ENCODE data around the gene MUC5AC.

Gene MUC5AC

GRCh38 chr11:1225386-1226225 lies 67.9 kb downstream of the MUC5AC start:
- H3K27me3 ChIP-seq (ENCODE audit: insufficient read depth, low read length), result no peaks in the 10 kb centered on the region
- no peak overlapping the region for H3K4me3 ChIP-seq (ENCODE audit: low read length)
- no peaks in the 10 kb centered on the region for H3K4me1 ChIP-seq (ENCODE audit: insufficient read depth, low read length)
- no peaks in the 10 kb centered on the region for H3K36me3 ChIP-seq (ENCODE audit: insufficient read depth, low read depth, low read length)
- no peak overlapping the region for H3K9ac ChIP-seq (ENCODE audit: low read depth, low read length)
- H3K9me3 ChIP-seq (ENCODE audit: insufficient read depth, low read depth, low read length), result no peaks in the 10 kb centered on the region
- H3K27ac ChIP-seq (ENCODE audit: low read length), result no peak overlapping the region

- Histone ChIP-seq H3K9me3 (ENCODE audit: insufficient read depth, low read depth, low read length) (no peaks in the 10 kb centered on the region), H3K27me3 (ENCODE audit: insufficient read depth, low read length) (no peaks in the 10 kb centered on the region), H3K4me3 (ENCODE audit: low read length) (no peak overlapping the region), H3K27ac (ENCODE audit: low read length) (no peak overlapping the region), H3K4me1 (ENCODE audit: insufficient read depth, low read length) (no peaks in the 10 kb centered on the region), H3K9ac (ENCODE audit: low read depth, low read length) (no peak overlapping the region), H3K36me3 (ENCODE audit: insufficient read depth, low read depth, low read length) (no peaks in the 10 kb centered on the region)
Observed at GRCh38 chr11:1226226-1226985, 68.7 kb downstream of the MUC5AC start.

DNA sequence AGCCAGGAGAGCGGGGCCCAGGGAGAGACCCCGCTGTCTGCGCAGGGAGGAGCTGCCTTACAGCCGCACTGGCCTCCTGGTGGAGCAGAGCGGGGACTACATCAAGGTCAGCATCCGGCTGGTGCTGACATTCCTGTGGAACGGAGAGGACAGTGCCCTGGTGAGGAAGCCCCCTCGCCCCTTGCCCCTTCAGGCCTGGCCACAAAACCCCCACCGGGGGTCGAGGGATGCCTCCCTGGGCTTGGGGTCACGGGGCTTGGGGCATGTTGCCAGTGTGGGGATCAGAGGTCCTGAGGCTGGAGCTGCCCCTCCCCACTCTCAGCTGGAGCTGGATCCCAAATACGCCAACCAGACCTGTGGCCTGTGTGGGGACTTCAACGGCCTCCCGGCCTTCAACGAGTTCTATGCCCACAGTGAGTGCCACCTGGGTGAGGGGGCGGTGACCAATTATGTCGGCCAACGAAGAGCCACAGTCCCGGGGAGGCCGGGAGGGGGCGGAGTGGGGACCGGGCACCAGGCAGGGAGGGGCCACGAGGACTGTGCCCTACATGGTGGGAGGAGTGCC lies 69.3 kb downstream of the MUC5AC start:
- H3K36me3 ChIP-seq (ENCODE audit: insufficient read depth, low read depth, low read length), result no peaks in the 10 kb centered on the region
- H3K9me3 ChIP-seq (ENCODE audit: insufficient read depth, low read depth, low read length), result no peaks in the 10 kb centered on the region
- no peak overlapping the region for H3K27ac ChIP-seq (ENCODE audit: low read length)
- H3K4me3 ChIP-seq (ENCODE audit: low read length), result no peak overlapping the region
- no peaks in the 10 kb centered on the region for H3K4me1 ChIP-seq (ENCODE audit: insufficient read depth, low read length)
- H3K9ac ChIP-seq (ENCODE audit: low read depth, low read length), result no peak overlapping the region
- H3K27me3 ChIP-seq (ENCODE audit: insufficient read depth, low read length), result no peaks in the 10 kb centered on the region

- no peaks in the 10 kb centered on the region for H3K27me3 ChIP-seq (ENCODE audit: insufficient read depth, low read length)
- no peaks in the 10 kb centered on the region for H3K36me3 ChIP-seq (ENCODE audit: insufficient read depth, low read depth, low read length)
- H3K4me3 ChIP-seq (ENCODE audit: low read length), result no peak overlapping the region
- no peak overlapping the region for H3K27ac ChIP-seq (ENCODE audit: low read length)
- no peaks in the 10 kb centered on the region for H3K9me3 ChIP-seq (ENCODE audit: insufficient read depth, low read depth, low read length)
- H3K4me1 ChIP-seq (ENCODE audit: insufficient read depth, low read length), result no peaks in the 10 kb centered on the region
- no peak overlapping the region for H3K9ac ChIP-seq (ENCODE audit: low read depth, low read length)
Observed at GRCh38 chr11:1227551-1228100, 69.9 kb downstream of the MUC5AC start.

DNA sequence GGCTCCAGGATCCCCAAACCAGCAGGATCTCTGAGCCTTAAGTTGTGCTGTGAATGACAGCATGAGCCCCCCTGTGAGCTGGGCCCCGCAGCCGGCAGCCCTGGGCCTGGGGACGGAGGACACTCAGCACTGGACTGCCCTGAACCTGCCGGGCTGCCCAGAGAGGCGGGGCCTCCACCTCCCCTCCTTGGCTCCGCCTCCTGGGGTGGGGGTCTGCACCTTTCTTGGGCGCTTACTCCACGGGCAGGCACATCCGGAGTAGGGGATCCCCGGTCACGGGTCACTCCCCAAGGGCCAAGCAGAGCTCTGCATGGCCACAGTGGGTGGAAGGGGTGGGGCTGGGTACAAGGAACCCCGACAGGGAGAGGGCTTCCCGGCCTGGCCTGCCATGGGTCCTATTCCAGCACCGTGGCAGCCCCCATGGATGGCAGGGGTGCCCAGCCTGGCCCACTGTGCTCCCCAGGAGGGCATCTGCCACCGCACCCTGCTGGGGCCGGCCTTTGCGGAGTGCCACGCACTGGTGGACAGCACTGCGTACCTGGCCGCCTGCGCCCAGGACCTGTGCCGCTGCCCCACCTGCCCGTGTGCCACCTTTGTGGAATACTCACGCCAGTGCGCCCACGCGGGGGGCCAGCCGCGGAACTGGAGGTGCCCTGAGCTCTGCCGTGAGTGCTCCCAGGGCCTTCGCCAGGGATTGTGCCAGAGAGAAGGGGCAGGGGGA lies 70.5 kb downstream of the MUC5AC start:
- Histone ChIP-seq H3K4me1 (ENCODE audit: insufficient read depth, low read length) (no peaks in the 10 kb centered on the region), H3K27me3 (ENCODE audit: insufficient read depth, low read length) (no peaks in the 10 kb centered on the region), H3K27ac (ENCODE audit: low read length) (no peak overlapping the region), H3K9me3 (ENCODE audit: insufficient read depth, low read depth, low read length) (no peaks in the 10 kb centered on the region), H3K9ac (ENCODE audit: low read depth, low read length) (no peak overlapping the region), H3K4me3 (ENCODE audit: low read length) (no peak overlapping the region), H3K36me3 (ENCODE audit: insufficient read depth, low read depth, low read length) (no peaks in the 10 kb centered on the region)

DNA sequence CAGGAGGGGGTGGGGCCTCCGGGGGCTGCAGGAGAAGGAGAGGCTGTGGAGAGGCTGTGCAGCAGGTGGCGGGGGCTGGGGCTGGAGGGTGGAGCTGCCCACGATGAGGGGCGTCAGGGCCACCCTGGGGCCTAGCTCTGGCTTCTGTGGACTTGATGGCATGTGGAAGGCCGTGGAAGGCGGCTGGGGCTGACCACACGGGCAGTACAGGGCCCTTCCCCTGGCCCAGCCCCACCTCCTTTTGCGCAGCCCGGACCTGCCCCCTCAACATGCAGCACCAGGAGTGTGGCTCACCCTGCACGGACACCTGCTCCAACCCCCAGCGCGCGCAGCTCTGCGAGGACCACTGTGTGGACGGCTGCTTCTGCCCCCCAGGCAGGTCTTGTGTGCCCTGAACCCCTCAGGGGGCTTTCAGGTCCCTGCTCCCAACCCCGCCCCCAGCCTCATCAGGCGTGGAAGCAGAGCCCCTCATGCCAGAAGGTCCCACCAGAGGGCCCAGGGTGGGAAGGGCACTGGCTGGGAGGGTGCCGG lies 71.2 kb downstream of the MUC5AC start:
- H3K27me3 ChIP-seq (ENCODE audit: insufficient read depth, low read length), result no peaks in the 10 kb centered on the region
- H3K9me3 ChIP-seq (ENCODE audit: insufficient read depth, low read depth, low read length), result no peaks in the 10 kb centered on the region
- H3K4me3 ChIP-seq (ENCODE audit: low read length), result no peak overlapping the region
- no peak overlapping the region for H3K9ac ChIP-seq (ENCODE audit: low read depth, low read length)
- no peak overlapping the region for H3K27ac ChIP-seq (ENCODE audit: low read length)
- no peaks in the 10 kb centered on the region for H3K36me3 ChIP-seq (ENCODE audit: insufficient read depth, low read depth, low read length)
- no peaks in the 10 kb centered on the region for H3K4me1 ChIP-seq (ENCODE audit: insufficient read depth, low read length)

- H3K9me3 ChIP-seq (ENCODE audit: insufficient read depth, low read depth, low read length), result no peaks in the 10 kb centered on the region
- H3K27ac ChIP-seq (ENCODE audit: low read length), result no peak overlapping the region
- no peaks in the 10 kb centered on the region for H3K4me1 ChIP-seq (ENCODE audit: insufficient read depth, low read length)
- H3K9ac ChIP-seq (ENCODE audit: low read depth, low read length), result no peak overlapping the region
- no peaks in the 10 kb centered on the region for H3K27me3 ChIP-seq (ENCODE audit: insufficient read depth, low read length)
- no peaks in the 10 kb centered on the region for H3K36me3 ChIP-seq (ENCODE audit: insufficient read depth, low read depth, low read length)
- H3K4me3 ChIP-seq (ENCODE audit: low read length), result no peak overlapping the region
Observed at GRCh38 chr11:1229471-1230120, 71.8 kb downstream of the MUC5AC start.

DNA sequence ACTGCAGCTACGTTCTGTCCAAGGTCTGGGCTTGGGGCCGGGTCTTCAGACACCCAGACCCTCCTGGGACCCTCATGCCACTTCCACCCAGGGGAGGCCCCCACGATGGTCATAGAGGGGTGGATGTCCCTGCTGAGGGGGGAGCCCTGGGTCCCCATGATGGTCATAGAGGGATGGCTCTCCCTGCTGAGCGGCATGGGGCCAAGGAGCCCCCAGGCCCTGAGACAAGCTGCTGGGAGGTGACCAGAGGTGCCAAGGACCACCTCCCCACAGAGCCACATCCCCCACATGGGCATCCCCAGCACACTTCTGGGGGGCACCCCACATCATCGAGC lies 72.3 kb downstream of the MUC5AC start:
- Histone ChIP-seq H3K27ac (ENCODE audit: low read length) (no peak overlapping the region), H3K9me3 (ENCODE audit: insufficient read depth, low read depth, low read length) (no peaks in the 10 kb centered on the region), H3K4me3 (ENCODE audit: low read length) (no peak overlapping the region), H3K36me3 (ENCODE audit: insufficient read depth, low read depth, low read length) (no peaks in the 10 kb centered on the region), H3K4me1 (ENCODE audit: insufficient read depth, low read length) (no peaks in the 10 kb centered on the region), H3K9ac (ENCODE audit: low read depth, low read length) (no peak overlapping the region), H3K27me3 (ENCODE audit: insufficient read depth, low read length) (no peaks in the 10 kb centered on the region)

- Histone ChIP-seq H3K9me3 (ENCODE audit: insufficient read depth, low read depth, low read length) (no peaks in the 10 kb centered on the region), H3K4me1 (ENCODE audit: insufficient read depth, low read length) (no peaks in the 10 kb centered on the region), H3K27ac (ENCODE audit: low read length) (no peak overlapping the region), H3K9ac (ENCODE audit: low read depth, low read length) (no peak overlapping the region), H3K4me3 (ENCODE audit: low read length) (no peak overlapping the region), H3K36me3 (ENCODE audit: insufficient read depth, low read depth, low read length) (no peaks in the 10 kb centered on the region), H3K27me3 (ENCODE audit: insufficient read depth, low read length) (no peaks in the 10 kb centered on the region)
Observed at GRCh38 chr11:1230456-1231395, 73.0 kb downstream of the MUC5AC start.

DNA sequence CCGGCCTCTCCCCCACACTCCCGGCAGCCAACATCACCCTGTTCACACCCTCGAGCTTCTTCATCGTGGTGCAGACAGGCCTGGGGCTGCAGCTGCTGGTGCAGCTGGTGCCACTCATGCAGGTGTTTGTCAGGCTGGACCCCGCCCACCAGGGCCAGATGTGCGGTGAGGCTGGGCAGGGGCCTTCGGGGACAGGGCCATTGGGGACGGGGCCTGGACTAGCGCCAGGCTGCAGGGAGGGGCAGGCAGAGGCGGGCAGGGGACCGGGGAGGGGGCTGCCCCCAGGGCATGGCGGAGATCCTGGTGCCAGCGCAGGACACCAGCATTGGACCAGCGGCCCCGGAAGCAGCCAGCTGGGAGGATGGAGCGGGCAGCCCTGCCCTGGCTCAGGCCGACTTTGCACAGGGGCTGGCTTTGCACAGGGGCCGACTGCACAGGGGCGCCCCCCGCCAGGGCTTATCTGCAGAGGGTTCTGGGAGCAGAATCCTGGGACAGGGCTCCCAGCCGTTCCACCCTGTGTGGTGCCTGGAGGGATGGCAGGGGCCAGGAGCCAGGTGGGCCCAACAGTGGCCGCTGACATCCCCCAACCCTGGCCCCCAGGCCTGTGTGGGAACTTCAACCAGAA lies 73.8 kb downstream of the MUC5AC start:
- Histone ChIP-seq H3K4me1 (ENCODE audit: insufficient read depth, low read length) (no peaks in the 10 kb centered on the region), H3K9ac (ENCODE audit: low read depth, low read length) (no peak overlapping the region), H3K4me3 (ENCODE audit: low read length) (no peak overlapping the region), H3K9me3 (ENCODE audit: insufficient read depth, low read depth, low read length) (no peaks in the 10 kb centered on the region), H3K27me3 (ENCODE audit: insufficient read depth, low read length) (no peaks in the 10 kb centered on the region), H3K27ac (ENCODE audit: low read length) (no peak overlapping the region), H3K36me3 (ENCODE audit: insufficient read depth, low read depth, low read length) (no peaks in the 10 kb centered on the region)

All from iPS-20b (cell line).